ENCODE results near the gene CCSER1.

CCSER1 gene

DNA sequence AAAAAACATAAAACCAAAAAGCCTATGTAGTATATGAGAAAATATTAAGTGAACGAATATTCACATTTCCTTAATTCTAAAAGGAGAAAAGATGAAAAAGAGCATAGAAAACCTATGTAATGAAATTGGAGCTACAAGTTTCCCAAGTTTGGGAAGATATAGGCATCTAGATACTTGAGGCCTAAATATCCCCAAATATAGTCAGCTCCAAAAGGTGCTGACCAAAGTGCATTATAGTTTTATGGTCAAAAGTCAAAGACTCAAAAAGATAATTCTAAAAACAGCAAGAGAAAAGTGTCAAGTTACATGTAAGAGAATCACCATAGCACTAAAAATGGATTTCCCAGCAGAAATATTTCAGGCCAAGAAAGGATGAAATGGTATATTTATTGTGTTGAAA is 1502.9 kb downstream of the CCSER1 start:
- DNase-seq: no peak

DNA sequence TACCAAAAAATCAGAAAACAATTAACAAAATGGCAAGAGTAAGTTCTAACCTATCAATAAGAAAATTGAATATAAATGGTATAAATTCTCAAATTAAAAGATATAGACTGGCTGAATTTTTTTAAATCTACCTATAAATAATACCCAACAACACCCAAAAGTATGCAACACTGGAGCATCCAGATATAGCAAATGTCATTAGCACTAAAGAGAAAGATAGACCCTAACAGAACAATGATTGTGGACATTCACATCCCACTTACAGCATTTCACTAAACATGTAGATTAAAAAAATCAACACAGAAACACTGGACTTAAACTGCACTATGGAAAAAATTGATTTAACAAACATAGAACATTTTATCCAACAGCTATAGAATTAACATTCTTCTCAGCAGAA is 1503.6 kb downstream of the CCSER1 start:
- DNase-seq: no peak

DNA sequence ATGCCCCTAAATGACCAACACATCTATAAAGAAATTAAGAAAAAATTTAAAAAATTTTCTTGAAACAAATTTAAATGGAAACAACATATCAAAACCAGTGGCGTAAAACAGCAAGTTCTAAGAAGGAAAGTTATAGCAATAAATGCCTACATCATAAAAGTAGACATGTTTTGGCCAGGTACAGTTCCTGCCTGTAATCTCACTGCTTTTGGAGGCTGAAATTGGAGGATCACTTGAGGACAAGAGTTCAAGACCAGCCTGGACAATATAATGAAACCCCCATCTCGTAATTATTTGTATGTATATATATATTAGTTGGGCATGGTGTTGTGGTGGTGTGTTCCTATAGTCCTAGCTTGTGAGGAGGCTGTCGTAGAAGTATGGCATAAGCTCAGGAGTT is 1504.1 kb downstream of the CCSER1 start:
- DNase-seq: no peak

DNA sequence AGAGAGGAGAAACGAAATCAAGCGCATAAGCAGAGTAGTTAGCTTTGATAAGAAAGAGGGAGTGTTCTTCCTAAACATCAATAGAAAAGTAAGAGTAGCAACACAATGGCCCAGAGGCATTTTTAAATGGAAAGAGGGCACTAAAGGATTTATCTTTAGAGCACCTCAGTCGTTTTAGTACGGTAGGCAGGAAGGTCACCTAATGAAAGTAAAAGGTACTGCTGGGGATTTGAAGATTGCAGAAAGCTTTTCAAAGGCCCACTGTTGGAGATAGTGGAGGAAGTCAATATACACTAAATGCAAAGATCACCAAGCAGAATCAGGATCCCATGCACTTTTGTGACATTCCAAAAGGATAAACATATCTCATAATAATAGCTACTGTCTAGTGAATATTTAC is 1508.9 kb downstream of the CCSER1 start:
- DNase-seq: no peak

Data from stimulated activated CD4-positive, alpha-beta T cell treated with anti-CD3 and anti-CD28 coated beads, Interleukin-1b, Interleukin-23, amount 100 ng/mL, for 48 hours (primary cell).